CD14-positive monocyte (primary cell): ENCODE results near the gene SSTR3. TPM values are rescaled to one million over a fixed set of nuclear protein-coding genes. Genes with fewer than 3 reads are reported as not detected.
A peak's percentile ranks its signal among the peaks of the same experiment; 100 is the strongest.

Source experiments
- DNase-seq, 3 donors: peaks; one replicate each; pipeline ENCODE4 v3.0.0-alpha.2; 2011 to 2022
- H2AFZ ChIP-seq: 2 replicates; pipeline ENCODE4 v1.6.0; 2012; ENCODE audit warnings: mild to moderate bottlenecking, low read depth, low read length, inconsistent platforms; ENCODE audit not compliant: insufficient read depth, poor library complexity, severe bottlenecking
- H3K27ac ChIP-seq, 2 donors: 1 replicate in 1 of 2; 2 replicates in 1 of 2; pipeline ENCODE4 v1.5.1; 2012 to 2013; ENCODE audit warnings: low read length in 2 of 2, control low read depth in 1 of 2, inconsistent platforms in 1 of 2, low read depth in 1 of 2, mild to moderate bottlenecking in 1 of 2
- H3K27me3 ChIP-seq, 2 donors: one replicate each; pipeline versions ENCODE4 v1.6.0 to v1.6.1; 2011 to 2013; ENCODE audit warnings: low read length in 2 of 2; ENCODE audit not compliant: control insufficient read depth in 2 of 2, insufficient read depth in 2 of 2
- H3K36me3 ChIP-seq, 2 donors: replicated peaks in 1 of 2; 1 replicate in 1 of 2; 2 replicates in 1 of 2; pipeline versions ENCODE4 v1.5.1 to v1.6.1; 2012 to 2013; ENCODE audit warnings: low read length in 2 of 2, control low read depth in 1 of 2, inconsistent platforms in 1 of 2, mild to moderate bottlenecking in 1 of 2; ENCODE audit not compliant: insufficient read depth in 2 of 2, control insufficient read depth in 1 of 2
- H3K4me1 ChIP-seq, 2 donors: 1 replicate in 1 of 2; 2 replicates in 1 of 2; pipeline versions ENCODE4 v1.5.1 to v1.6.1; 2012 to 2013; ENCODE audit warnings: low read length in 2 of 2, control low read depth in 1 of 2, inconsistent platforms in 1 of 2, mild to moderate bottlenecking in 1 of 2, moderate library complexity in 1 of 2; ENCODE audit not compliant: insufficient read depth in 2 of 2, control insufficient read depth in 1 of 2
- H3K4me2 ChIP-seq: replicated peaks from 2 replicates; pipeline ENCODE3; 2012; ENCODE audit warnings: low read length, moderate library complexity, mild to moderate bottlenecking; ENCODE audit not compliant: poor library complexity, severe bottlenecking; ENCODE audit errors: extremely low read depth
- H3K4me3 ChIP-seq, 3 experiments: fragments of 200-600 bp in 1 of 3; sonication (generic) in 1 of 3; replicated peaks in 1 of 3; 1 replicate in 2 of 3; 2 replicates in 1 of 3; pipeline ENCODE4 v1.5.1; 2011 to 2013; ENCODE audit warnings: low read length in 3 of 3, mild to moderate bottlenecking in 3 of 3, control low read depth in 2 of 3, low read depth in 2 of 3, inconsistent platforms in 1 of 3, moderate library complexity in 1 of 3
- H3K79me2 ChIP-seq: 2 replicates; pipeline ENCODE4 v1.6.0; 2012; ENCODE audit warnings: mild to moderate bottlenecking, control low read depth, inconsistent platforms, low read length, moderate library complexity; ENCODE audit not compliant: insufficient read depth
- H3K9ac ChIP-seq: 2 replicates; pipeline ENCODE4 v1.6.0; 2017; ENCODE audit warnings: low read length, mild to moderate bottlenecking; ENCODE audit not compliant: insufficient read depth, poor library complexity, severe bottlenecking
- H3K9me3 ChIP-seq, 2 donors: replicated peaks in 1 of 2; 1 replicate in 1 of 2; 2 replicates in 1 of 2; pipeline versions ENCODE4 v1.5.1 to v1.6.1; 2012 to 2013; ENCODE audit warnings: low read length in 2 of 2, control low read depth in 1 of 2; ENCODE audit not compliant: control insufficient read depth in 1 of 2, insufficient read depth in 1 of 2
- H4K20me1 ChIP-seq: 2 replicates; pipeline ENCODE4 v1.6.0; 2012; ENCODE audit warnings: mild to moderate bottlenecking, low read length, control low read depth, moderate library complexity; ENCODE audit not compliant: insufficient read depth
- H3K27ac Mint-ChIP-seq, 7 donors: one replicate each; pipeline ENCODE4 v1.8.0; 2020; ENCODE audit warnings: mild to moderate bottlenecking in 7 of 7, mixed read lengths in 7 of 7, moderate library complexity in 6 of 7, inconsistent platforms in 2 of 7
- H3K27me3 Mint-ChIP-seq, 3 donors: one replicate each; pipeline ENCODE4 v1.8.0; 2021 to 2022; ENCODE audit warnings: low read depth in 3 of 3, mild to moderate bottlenecking in 3 of 3, mixed read lengths in 3 of 3, moderate library complexity in 3 of 3, inconsistent platforms in 1 of 3
- H3K36me3 Mint-ChIP-seq, 2 donors: one replicate each; pipeline ENCODE4 v1.8.0; 2020; ENCODE audit warnings: mixed read lengths in 2 of 2, inconsistent platforms in 1 of 2, mild to moderate bottlenecking in 1 of 2
- H3K4me1 Mint-ChIP-seq: one replicate; pipeline ENCODE4 v1.8.0; 2020; ENCODE audit warnings: mild to moderate bottlenecking, mixed read lengths
- H3K4me3 Mint-ChIP-seq, 2 donors: one replicate each; pipeline ENCODE4 v1.8.0; 2020; ENCODE audit warnings: mild to moderate bottlenecking in 2 of 2, mixed read lengths in 2 of 2, moderate library complexity in 1 of 2
- H3K9me3 Mint-ChIP-seq, 7 donors: one replicate each; pipeline ENCODE4 v1.8.0; 2020 to 2022; ENCODE audit warnings: mixed read lengths in 7 of 7, mild to moderate bottlenecking in 6 of 7, moderate library complexity in 6 of 7, inconsistent platforms in 2 of 7
- CTCF ChIP-seq: fragments of 200-600 bp; IDR thresholded peaks from one replicate; pipeline ENCODE4 v1.8.0; 2022; ENCODE audit warnings: antibody characterized with exemption, mild to moderate bottlenecking
- WGBS: methylation state at CpG from one replicate; pipeline ENCODE4 v1.1.5; 2013; ENCODE audit warnings: missing lambda C conversion rate; ENCODE audit not compliant: insufficient coverage; 5-methylcytosine and 5-hydroxymethylcytosine counted together
- intact Hi-C, 2 donors: fragments of 100-400 bp; cut with micrococcal nuclease; formaldehyde crosslinking; loops; one replicate each; pipeline versions ENCODE4 v1.15.0 to v1.15.1; 2023
- polyA plus RNA-seq, 3 donors: library from polyadenylated mRNA; depleted of rRNA in 1 of 3; unstranded in 2 of 3; stranded (reverse) in 1 of 3; fragments of 300-500 nt in 2 of 3; fragments of >200 nt in 1 of 3; fragmentation: Illumina TruSeq in 2 of 3; gene quantifications; 1 replicate in 2 of 3; 2 replicates in 1 of 3; pipeline ENCODE4 v1.2.3, GENCODE V29; 2012 to 2021

The SSTR3 gene
- polyA plus RNA-seq, 3 donors: 0.04 TPM; not detected in 2

- intact Hi-C loops: no loop called here
- Mint-ChIP-seq H3K36me3 (peaks cover 0 to 4% of the 10 kb centered on the region in 2 donors), H3K4me1 (peaks cover 41% of the 10 kb centered on the region), H3K27me3 (peaks cover 1 to 12% (median 11%) of the 10 kb centered on the region in 3 donors), H3K27ac (peak overlapping the region in 1 of 7 donors; percentile 40), H3K9me3 (peaks cover 0 to 5% (median 0%) of the 10 kb centered on the region in 7 donors), H3K4me3 (peak overlapping the region in 1 of 2 donors; percentile 11)
- Histone ChIP-seq H3K79me2 (no peaks in the 10 kb centered on the region), H3K4me3 (no peak overlapping the region), H3K27me3 (no peaks in the 10 kb centered on the region), H3K4me1 (peaks cover 38 to 40% of the 10 kb centered on the region in 2 donors), H3K4me2 (no peak overlapping the region), H4K20me1 (no peaks in the 10 kb centered on the region), H3K27ac (no peak overlapping the region), H2AFZ (no peak overlapping the region), H3K9ac (no peak overlapping the region), H3K36me3 (no peaks in the 10 kb centered on the region), H3K9me3 (no peaks in the 10 kb centered on the region)
- WGBS: 94% methylated on average over 28 of the region's 31 CpGs
- no peak for TF ChIP-seq CTCF
- DNase-seq: no peak
Observed at GRCh38 chr22:37179622-37180420, 32.5 kb downstream of the SSTR3 start.

- peaks cover 38 to 40% of the 10 kb centered on the region in 2 donors for H3K4me1 ChIP-seq
- DNase-seq: no peak
- Mint-ChIP-seq H3K4me3 (no peak overlapping the region), H3K27me3 (peaks cover 0 to 10% (median 10%) of the 10 kb centered on the region in 3 donors), H3K4me1 (peaks cover 43% of the 10 kb centered on the region), H3K27ac (peak overlapping the region in 2 of 7 donors; percentile 41 to 65), H3K9me3 (peaks cover 0 to 5% (median 0%) of the 10 kb centered on the region in 7 donors), H3K36me3 (peaks cover 0 to 4% of the 10 kb centered on the region in 2 donors)
- no peaks in the 10 kb centered on the region for H4K20me1 ChIP-seq
- no peaks in the 10 kb centered on the region for H3K9me3 ChIP-seq
- H3K79me2 ChIP-seq: no peaks in the 10 kb centered on the region
- H3K4me2 ChIP-seq: no peak overlapping the region
- no peak overlapping the region for H2AFZ ChIP-seq
- no peak overlapping the region for H3K9ac ChIP-seq
- no peak overlapping the region for H3K27ac ChIP-seq
- H3K27me3 ChIP-seq: no peaks in the 10 kb centered on the region
- 100% methylated on average over 3 of the region's 10 CpGs for WGBS
- H3K4me3 ChIP-seq: no peak overlapping the region
- no peak for TF ChIP-seq CTCF
- intact Hi-C loops: no loop called here
- no peaks in the 10 kb centered on the region for H3K36me3 ChIP-seq
Observed at GRCh38 chr22:37179126-37179470, 33.2 kb downstream of the SSTR3 start.
